ENCODE data around the gene C4A.
A peak's percentile ranks its signal among the peaks of the same experiment; 100 is the strongest.
"Not testable (repeated sequence)": the region's sequence is repeated elsewhere in the genome, so short reads cannot be mapped to it uniquely, and the experiment has no call there.

Gene C4A

GRCh38 chr6:31971993-31972708, 9.7 kb upstream of the C4A start, which contains the start of gene DXO:
Gene DXO, minus strand, starts transcription at chr6:31972138. Its CDS starts 463 bp downstream, at chr6:31971675.
- no peak within 1 kb of the TSS for H4K8ac ChIP-seq (ENCODE audit: low read depth, low read length)
- peak within 1 kb of the TSS; percentile 88 for H3K4me2 ChIP-seq (ENCODE audit: low read length)
- peak; percentile 99 for DNase-seq
- no peaks in the 10 kb centered on the region for H3K27me3 ChIP-seq (ENCODE audit: insufficient read depth, low read length, poor library complexity)
- H3K4me1 ChIP-seq (ENCODE audit: control insufficient read depth, low read depth, low read length) = peaks cover 3% of the 10 kb centered on the region
- H3K18ac ChIP-seq (ENCODE audit: low read length) = no peak within 1 kb of the TSS
- H2BK15ac ChIP-seq (replicated peaks; ENCODE audit: low read depth) = no peak within 1 kb of the TSS
- H3K79me1 ChIP-seq (ENCODE audit: low read length) = peaks cover 5% of the 10 kb centered on the region
- peak within 1 kb of the TSS; percentile 81 for H3K9ac ChIP-seq (ENCODE audit: low read length)
- H2AK5ac ChIP-seq (ENCODE audit: low read length) = peak within 1 kb of the TSS; percentile 1
- peaks cover 7% of the 10 kb centered on the region for H3K36me3 ChIP-seq (ENCODE audit: control insufficient read depth, insufficient read depth, low read length)
- H3K79me2 ChIP-seq (ENCODE audit: control insufficient read depth, insufficient read depth, low read length) = peaks cover 3% of the 10 kb centered on the region
- peak within 1 kb of the TSS; percentile 73 for H4K5ac ChIP-seq (ENCODE audit: low read length)
- H3K4me3 ChIP-seq (ENCODE audit: low read length) = peak within 1 kb of the TSS; percentile 36
- no peak within 1 kb of the TSS for H3K4ac ChIP-seq (ENCODE audit: low read depth, low read length)
- H2BK120ac ChIP-seq (ENCODE audit: low read depth, low read length) = no peak within 1 kb of the TSS
- no CpG with 5 or more reads among the region's 62 CpGs for WGBS (ENCODE audit: extremely low coverage, insufficient coverage, low lambda C conversion rate)
- H3K23ac ChIP-seq (ENCODE audit: low read length) = no peak within 1 kb of the TSS
- H3K56ac ChIP-seq (ENCODE audit: low read length) = peak within 1 kb of the TSS; percentile 73
- H2BK5ac ChIP-seq (ENCODE audit: low read length) = peak within 1 kb of the TSS; percentile 22
- peak within 1 kb of the TSS; percentile 72 for H3K27ac ChIP-seq (ENCODE audit: low read depth, low read length)

DNA sequence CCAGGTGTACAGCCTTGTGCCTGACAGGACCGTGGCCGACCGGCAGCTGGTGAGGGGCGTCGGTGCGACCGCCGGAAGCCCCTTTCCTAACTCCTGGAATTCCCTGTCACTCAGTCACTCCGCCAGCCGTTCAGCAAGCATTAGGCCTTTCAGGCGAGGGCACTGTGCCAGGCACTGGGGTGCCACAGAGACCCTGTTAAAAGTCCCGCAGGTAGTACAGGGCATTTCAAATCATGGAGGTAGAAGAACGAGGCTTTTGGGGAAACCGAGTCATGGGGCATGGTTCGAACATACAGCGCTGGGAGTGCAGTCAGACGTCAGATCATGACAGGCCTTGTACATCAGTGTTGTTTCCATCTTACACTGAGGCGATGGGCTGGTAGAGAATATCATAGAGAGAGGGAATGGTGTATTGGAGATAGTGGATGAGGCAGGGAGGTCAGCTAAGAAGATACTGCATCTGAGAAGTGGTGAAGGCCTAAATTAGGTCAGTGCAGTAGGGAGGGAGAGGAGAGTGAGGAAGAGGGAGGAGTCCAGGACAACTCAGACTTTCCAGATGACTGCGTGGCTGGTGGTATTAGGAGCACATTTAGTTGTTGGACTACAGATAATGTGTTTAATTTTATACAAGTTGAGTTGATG, 9.0 kb upstream of the C4A start:
- H3K18ac ChIP-seq (ENCODE audit: low read length) = no peak overlapping the region
- no CpG with 5 or more reads among the region's 19 CpGs for WGBS (ENCODE audit: extremely low coverage, insufficient coverage, low lambda C conversion rate)

GRCh38 chr6:31976065-31976464, 5.8 kb upstream of the C4A start:
- H3K27ac ChIP-seq (ENCODE audit: low read depth, low read length); H2BK15ac ChIP-seq (replicated peaks; ENCODE audit: low read depth); H3K4me1 ChIP-seq (ENCODE audit: control insufficient read depth, low read depth, low read length); H3K79me1 ChIP-seq (ENCODE audit: low read length); H3K56ac ChIP-seq (ENCODE audit: low read length); H3K4me2 ChIP-seq (ENCODE audit: low read length); H4K5ac ChIP-seq (ENCODE audit: low read length); H3K27me3 ChIP-seq (ENCODE audit: insufficient read depth, low read length, poor library complexity); H3K79me2 ChIP-seq (ENCODE audit: control insufficient read depth, insufficient read depth, low read length); H3K4me3 ChIP-seq (ENCODE audit: low read length); H3K4ac ChIP-seq (ENCODE audit: low read depth, low read length); DNase-seq; H2BK5ac ChIP-seq (ENCODE audit: low read length); H2BK120ac ChIP-seq (ENCODE audit: low read depth, low read length); H3K36me3 ChIP-seq (ENCODE audit: control insufficient read depth, insufficient read depth, low read length); H3K23ac ChIP-seq (ENCODE audit: low read length); H3K9ac ChIP-seq (ENCODE audit: low read length); H4K8ac ChIP-seq (ENCODE audit: low read depth, low read length); H3K18ac ChIP-seq (ENCODE audit: low read length); H2AK5ac ChIP-seq (ENCODE audit: low read length): not testable (repeated sequence)
- WGBS (ENCODE audit: extremely low coverage, insufficient coverage, low lambda C conversion rate) = no CpG with 5 or more reads among the region's 30 CpGs

More for the DNA sequence above, 9.0 kb upstream of the C4A start:
- Histone ChIP-seq H3K27ac (ENCODE audit: low read depth, low read length) (peak overlapping the region; percentile 72), H4K5ac (ENCODE audit: low read length) (no peak overlapping the region), H3K4me3 (ENCODE audit: low read length) (peak overlapping the region; percentile 36), H3K79me1 (ENCODE audit: low read length) (peaks cover 5% of the 10 kb centered on the region), H2BK15ac (replicated peaks; ENCODE audit: low read depth) (no peak overlapping the region), H3K36me3 (ENCODE audit: control insufficient read depth, insufficient read depth, low read length) (peaks cover 4% of the 10 kb centered on the region), H3K9ac (ENCODE audit: low read length) (peak overlapping the region; percentile 81), H3K4me1 (ENCODE audit: control insufficient read depth, low read depth, low read length) (peaks cover 3% of the 10 kb centered on the region), H2AK5ac (ENCODE audit: low read length) (no peak overlapping the region), H3K56ac (ENCODE audit: low read length) (peak overlapping the region; percentile 73), H3K27me3 (ENCODE audit: insufficient read depth, low read length, poor library complexity) (no peaks in the 10 kb centered on the region), H3K4me2 (ENCODE audit: low read length) (peak overlapping the region; percentile 88), H3K79me2 (ENCODE audit: control insufficient read depth, insufficient read depth, low read length) (peaks cover 3% of the 10 kb centered on the region), H3K4ac (ENCODE audit: low read depth, low read length) (no peak overlapping the region), H2BK120ac (ENCODE audit: low read depth, low read length) (no peak overlapping the region), H4K8ac (ENCODE audit: low read depth, low read length) (no peak overlapping the region), H2BK5ac (ENCODE audit: low read length) (no peak overlapping the region), H3K23ac (ENCODE audit: low read length) (no peak overlapping the region)
- peak; percentile 11 for DNase-seq

- Histone ChIP-seq H3K4me1 (ENCODE audit: control insufficient read depth, low read depth, low read length) (peaks cover 2% of the 10 kb centered on the region), H3K79me1 (ENCODE audit: low read length) (peaks cover 4% of the 10 kb centered on the region), H2BK15ac (replicated peaks; ENCODE audit: low read depth) (no peak overlapping the region), H4K5ac (ENCODE audit: low read length) (no peak overlapping the region), H4K8ac (ENCODE audit: low read depth, low read length) (no peak overlapping the region), H3K27ac (ENCODE audit: low read depth, low read length) (no peak overlapping the region), H3K36me3 (ENCODE audit: control insufficient read depth, insufficient read depth, low read length) (no peaks in the 10 kb centered on the region), H3K23ac (ENCODE audit: low read length) (no peak overlapping the region), H2BK120ac (ENCODE audit: low read depth, low read length) (no peak overlapping the region), H3K4ac (ENCODE audit: low read depth, low read length) (no peak overlapping the region), H3K18ac (ENCODE audit: low read length) (no peak overlapping the region), H3K4me2 (ENCODE audit: low read length) (no peak overlapping the region), H3K56ac (ENCODE audit: low read length) (no peak overlapping the region), H3K27me3 (ENCODE audit: insufficient read depth, low read length, poor library complexity) (no peaks in the 10 kb centered on the region), H2BK5ac (ENCODE audit: low read length) (no peak overlapping the region), H3K4me3 (ENCODE audit: low read length) (no peak overlapping the region), H3K9ac (ENCODE audit: low read length) (no peak overlapping the region), H3K79me2 (ENCODE audit: control insufficient read depth, insufficient read depth, low read length) (peaks cover 2% of the 10 kb centered on the region), H2AK5ac (ENCODE audit: low read length) (no peak overlapping the region)
- DNase-seq = no peak
- WGBS (ENCODE audit: extremely low coverage, insufficient coverage, low lambda C conversion rate) = no CpG with 5 or more reads among the region's 12 CpGs
Measured at GRCh38 chr6:31977816-31978431, 3.9 kb upstream of the C4A start.

- no peak overlapping the region for H2BK120ac ChIP-seq (ENCODE audit: low read depth, low read length)
- H2BK5ac ChIP-seq (ENCODE audit: low read length) = no peak overlapping the region
- H3K56ac ChIP-seq (ENCODE audit: low read length) = no peak overlapping the region
- H3K9ac ChIP-seq (ENCODE audit: low read length) = no peak overlapping the region
- H3K4me2 ChIP-seq (ENCODE audit: low read length) = no peak overlapping the region
- no peak overlapping the region for H4K5ac ChIP-seq (ENCODE audit: low read length)
- H3K18ac ChIP-seq (ENCODE audit: low read length) = no peak overlapping the region
- DNase-seq = no peak
- no peaks in the 10 kb centered on the region for H3K79me1 ChIP-seq (ENCODE audit: low read length)
- H3K36me3 ChIP-seq (ENCODE audit: control insufficient read depth, insufficient read depth, low read length) = no peaks in the 10 kb centered on the region
- H3K23ac ChIP-seq (ENCODE audit: low read length) = no peak overlapping the region
- no peak overlapping the region for H2BK15ac ChIP-seq (replicated peaks; ENCODE audit: low read depth)
- no CpG with 5 or more reads among the region's 5 CpGs for WGBS (ENCODE audit: extremely low coverage, insufficient coverage, low lambda C conversion rate)
- no peak overlapping the region for H3K4me3 ChIP-seq (ENCODE audit: low read length)
- no peaks in the 10 kb centered on the region for H3K79me2 ChIP-seq (ENCODE audit: control insufficient read depth, insufficient read depth, low read length)
- H3K27ac ChIP-seq (ENCODE audit: low read depth, low read length) = no peak overlapping the region
- no peaks in the 10 kb centered on the region for H3K27me3 ChIP-seq (ENCODE audit: insufficient read depth, low read length, poor library complexity)
- no peak overlapping the region for H3K4ac ChIP-seq (ENCODE audit: low read depth, low read length)
- H2AK5ac ChIP-seq (ENCODE audit: low read length) = no peak overlapping the region
- no peak overlapping the region for H4K8ac ChIP-seq (ENCODE audit: low read depth, low read length)
- H3K4me1 ChIP-seq (ENCODE audit: control insufficient read depth, low read depth, low read length) = no peaks in the 10 kb centered on the region
Measured at GRCh38 chr6:31978831-31979230, 3.0 kb upstream of the C4A start.
